ENCODE measurements around the gene GPR25.

DNA sequence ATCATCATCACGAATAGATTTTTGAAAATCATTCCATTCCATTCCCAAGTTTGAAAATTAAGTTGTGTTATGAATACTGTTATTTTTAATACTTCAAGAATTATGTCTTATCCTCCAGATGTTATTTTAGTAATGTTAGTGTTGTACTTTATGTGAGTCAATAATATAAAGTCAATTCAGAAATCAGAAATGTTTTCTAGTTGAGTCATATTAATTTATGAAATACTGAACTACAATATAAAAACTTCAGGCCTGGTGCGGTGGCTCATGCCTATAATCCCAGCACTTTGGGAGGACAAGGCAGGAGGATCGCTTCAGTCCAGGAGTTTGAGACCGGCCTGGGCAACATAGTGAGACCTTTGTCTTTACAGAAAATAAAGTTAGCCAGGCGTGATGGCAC is 38.4 kb upstream of the GPR25 start:
- TF ChIP-seq, protein P1, sequence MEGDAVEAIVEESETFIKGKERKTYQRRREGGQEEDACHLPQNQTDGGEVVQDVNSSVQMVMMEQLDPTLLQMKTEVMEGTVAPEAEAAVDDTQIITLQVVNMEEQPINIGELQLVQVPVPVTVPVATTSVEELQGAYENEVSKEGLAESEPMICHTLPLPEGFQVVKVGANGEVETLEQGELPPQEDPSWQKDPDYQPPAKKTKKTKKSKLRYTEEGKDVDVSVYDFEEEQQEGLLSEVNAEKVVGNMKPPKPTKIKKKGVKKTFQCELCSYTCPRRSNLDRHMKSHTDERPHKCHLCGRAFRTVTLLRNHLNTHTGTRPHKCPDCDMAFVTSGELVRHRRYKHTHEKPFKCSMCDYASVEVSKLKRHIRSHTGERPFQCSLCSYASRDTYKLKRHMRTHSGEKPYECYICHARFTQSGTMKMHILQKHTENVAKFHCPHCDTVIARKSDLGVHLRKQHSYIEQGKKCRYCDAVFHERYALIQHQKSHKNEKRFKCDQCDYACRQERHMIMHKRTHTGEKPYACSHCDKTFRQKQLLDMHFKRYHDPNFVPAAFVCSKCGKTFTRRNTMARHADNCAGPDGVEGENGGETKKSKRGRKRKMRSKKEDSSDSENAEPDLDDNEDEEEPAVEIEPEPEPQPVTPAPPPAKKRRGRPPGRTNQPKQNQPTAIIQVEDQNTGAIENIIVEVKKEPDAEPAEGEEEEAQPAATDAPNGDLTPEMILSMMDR (IDR thresholded peaks at IDR 0.05; ENCODE audit: low read length), result no peak
- no peak for TF ChIP-seq EZH2 (IDR thresholded peaks at IDR 0.05; ENCODE audit: borderline replicate concordance, low read length)

Data from OCI-LY1 (cell line).